T-helper 22 cell (primary cell): ENCODE measurements around the gene SLC13A5.
"Not testable (repeated sequence)": the region's sequence is repeated elsewhere in the genome, so short reads cannot be mapped to it uniquely, and the experiment has no call there.

Source experiments
- DNase-seq: peaks from one replicate; pipeline ENCODE4 v3.0.0-alpha.2; 2020; ENCODE audit warnings: low read depth

The SLC13A5 gene

GRCh38 chr17:6713130-6713917 lies at the start of gene SLC13A5:
TSS of gene SLC13A5 (minus strand) at chr17:6713369. CDS start at chr17:6713333, 36 bp downstream.
- DNase-seq = no peak

GRCh38 chr17:6761779-6762178 lies 48.6 kb upstream of the SLC13A5 start:
- no peak for DNase-seq

GRCh38 chr17:6757747-6758146 lies 44.6 kb upstream of the SLC13A5 start:
- DNase-seq = no peak

GRCh38 chr17:6756425-6757031 lies 43.4 kb upstream of the SLC13A5 start:
- no peak for DNase-seq

- DNase-seq = no peak
Measured at GRCh38 chr17:6755731-6756184, 42.6 kb upstream of the SLC13A5 start, which contains the start of gene XAF1. TSS of gene XAF1 (plus strand) at chr17:6756046. CDS start at chr17:6756079, 33 bp downstream.

- DNase-seq = no peak
Measured at GRCh38 chr17:6755281-6755680, 42.1 kb upstream of the SLC13A5 start.

- no peak for DNase-seq
Measured at GRCh38 chr17:6753546-6753945, 40.4 kb upstream of the SLC13A5 start.

- no peak for DNase-seq
Measured at GRCh38 chr17:6753006-6753445, 39.9 kb upstream of the SLC13A5 start.

GRCh38 chr17:6752068-6752909 lies 39.1 kb upstream of the SLC13A5 start:
- DNase-seq = no peak

GRCh38 chr17:6749519-6749918 lies 36.4 kb upstream of the SLC13A5 start:
- DNase-seq = no peak

- no peak for DNase-seq
Measured at GRCh38 chr17:6748617-6749016, 35.4 kb upstream of the SLC13A5 start.

GRCh38 chr17:6746665-6747064 lies 33.5 kb upstream of the SLC13A5 start:
- not testable (repeated sequence) for DNase-seq

- DNase-seq = no peak
Measured at GRCh38 chr17:6729531-6729930, 16.4 kb upstream of the SLC13A5 start.

GRCh38 chr17:6724009-6724408 lies 10.8 kb upstream of the SLC13A5 start:
- no peak for DNase-seq

- no peak for DNase-seq
Measured at GRCh38 chr17:6721744-6722143, 8.6 kb upstream of the SLC13A5 start.

GRCh38 chr17:6716736-6717135 lies 3.6 kb upstream of the SLC13A5 start:
- DNase-seq = no peak

GRCh38 chr17:6714315-6714874 lies 1.2 kb upstream of the SLC13A5 start:
- DNase-seq = no peak

GRCh38 chr17:6713918-6714271 lies 726 bp upstream of the SLC13A5 start:
- no peak for DNase-seq

GRCh38 chr17:6712854-6713129 lies 377 bp downstream of the SLC13A5 start:
- DNase-seq = no peak

- no peak for DNase-seq
Measured at GRCh38 chr17:6712058-6712853, 913 bp downstream of the SLC13A5 start.

- DNase-seq = no peak
Measured at GRCh38 chr17:6711681-6712057, 1.5 kb downstream of the SLC13A5 start.
